Measurements from ENCODE around the gene WFDC1. TPM values are rescaled to one million over a fixed set of nuclear protein-coding genes. Genes with fewer than 3 reads are reported as not detected.

Gene WFDC1
- total RNA-seq, 1 donor from 2014 or later = not detected

DNA sequence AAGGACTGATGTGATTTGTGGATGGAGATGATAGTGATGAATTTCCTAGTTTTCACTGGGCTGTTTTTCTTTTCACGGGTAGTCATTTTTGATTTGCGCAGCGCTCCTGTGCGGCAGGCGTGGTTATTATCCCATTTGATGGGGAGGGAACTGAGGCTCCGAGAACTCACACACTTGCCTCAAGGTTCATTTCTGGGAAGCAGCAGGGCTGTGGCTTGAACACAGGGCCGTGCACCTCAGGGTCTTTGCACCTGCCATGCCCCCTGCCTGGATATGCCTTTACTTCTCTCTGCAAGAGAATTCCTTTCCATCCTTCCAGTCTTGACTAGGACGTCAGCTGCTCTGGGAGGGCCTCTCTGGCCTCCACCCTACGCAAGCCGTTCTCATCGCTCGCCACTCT lies 16.3 kb upstream of the WFDC1 start:
- Mint-ChIP-seq H3K4me1 (ENCODE audit: low read depth) (no peaks in the 10 kb centered on the region), H3K27ac (no peak overlapping the region), H3K36me3 (ENCODE audit: low read depth) (no peaks in the 10 kb centered on the region), H3K27me3 (ENCODE audit: insufficient read depth) (no peaks in the 10 kb centered on the region), H3K9me3 (no peaks in the 10 kb centered on the region), H3K4me3 (no peak overlapping the region)
- DNase-seq (ENCODE audit: low spot score) = no peak
- intact Hi-C loops (cut with micrococcal nuclease) = loop anchor here (10.0 kb wide), 2 partner anchors 456 to 676 kb away; no protein-coding TSS in a partner anchor

DNA sequence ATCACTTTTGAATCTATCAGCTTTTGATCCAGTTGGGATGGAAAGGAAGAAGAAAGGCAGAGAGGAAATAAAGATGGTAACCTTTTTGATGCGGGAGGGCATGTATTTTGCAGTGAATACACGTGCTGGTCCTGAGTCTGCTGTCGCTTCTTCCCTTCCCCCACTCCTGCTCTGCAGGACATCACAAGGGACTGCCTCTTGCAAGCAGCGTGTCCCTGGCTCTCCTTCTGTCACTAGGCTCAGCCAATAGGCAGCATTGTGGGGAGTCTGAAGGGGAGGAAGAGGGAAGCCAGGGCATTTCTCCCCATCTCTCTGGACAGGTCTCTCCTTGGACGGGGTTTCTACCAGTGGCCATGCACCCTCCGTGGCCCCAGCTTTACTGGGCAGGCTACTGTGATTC lies 15.7 kb upstream of the WFDC1 start:
- Mint-ChIP-seq H3K27ac (no peak overlapping the region), H3K4me3 (no peak overlapping the region), H3K27me3 (ENCODE audit: insufficient read depth) (no peaks in the 10 kb centered on the region), H3K9me3 (no peaks in the 10 kb centered on the region), H3K36me3 (ENCODE audit: low read depth) (no peaks in the 10 kb centered on the region), H3K4me1 (ENCODE audit: low read depth) (no peaks in the 10 kb centered on the region)
- intact Hi-C loops (cut with micrococcal nuclease) = loop anchor here (10.0 kb wide), 2 partner anchors 456 to 676 kb away; no protein-coding TSS in a partner anchor
- no peak for DNase-seq (ENCODE audit: low spot score)

DNA sequence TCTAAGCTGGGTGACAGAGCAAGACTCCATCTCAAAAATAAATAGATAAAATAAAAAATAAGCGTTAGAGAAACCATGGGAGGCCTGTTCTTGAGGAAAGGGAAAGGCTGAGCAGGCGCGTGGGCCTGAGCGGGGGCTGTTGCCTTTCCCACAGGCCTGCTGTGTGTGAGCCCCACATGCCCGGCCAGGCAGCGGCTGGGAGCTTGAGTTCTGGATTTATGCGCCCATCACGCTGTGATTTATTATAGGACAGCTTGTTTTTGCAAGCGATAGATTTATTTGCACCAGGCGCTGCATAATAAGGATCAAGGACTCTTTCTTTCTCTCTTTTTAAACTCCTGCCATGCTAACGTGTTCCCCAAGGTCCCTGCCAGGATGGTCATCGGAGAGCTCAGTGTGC lies 14.8 kb upstream of the WFDC1 start:
- no peaks in the 10 kb centered on the region for H3K4me1 Mint-ChIP-seq (ENCODE audit: low read depth)
- intact Hi-C loops (cut with micrococcal nuclease) = loop anchor here (10.0 kb wide), 2 partner anchors 455 to 675 kb away; no protein-coding TSS in a partner anchor
- H3K4me3 Mint-ChIP-seq = no peak overlapping the region
- no peaks in the 10 kb centered on the region for H3K9me3 Mint-ChIP-seq
- no peak overlapping the region for H3K27ac Mint-ChIP-seq
- no peaks in the 10 kb centered on the region for H3K27me3 Mint-ChIP-seq (ENCODE audit: insufficient read depth)
- no peak for DNase-seq (ENCODE audit: low spot score)
- H3K36me3 Mint-ChIP-seq (ENCODE audit: low read depth) = no peaks in the 10 kb centered on the region

DNA sequence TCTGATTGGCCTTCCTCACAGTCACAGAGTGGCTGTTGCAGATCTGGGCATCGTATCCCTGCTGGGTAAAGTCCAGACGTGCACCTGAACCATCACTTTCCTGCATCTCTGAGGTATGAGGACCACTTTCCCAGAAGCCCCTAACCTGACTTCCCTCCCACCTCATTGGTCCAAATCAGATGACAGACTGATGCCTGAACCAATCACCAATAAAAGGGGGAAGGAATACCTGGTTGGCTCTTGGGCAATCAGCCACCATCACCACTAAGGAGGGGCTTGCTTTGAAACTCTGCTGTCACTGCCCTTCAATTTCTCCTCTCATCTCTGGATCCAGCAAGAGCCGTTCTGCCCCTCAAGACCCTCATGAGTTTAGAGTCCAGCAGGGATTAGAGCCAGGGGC lies 13.6 kb upstream of the WFDC1 start:
- Mint-ChIP-seq H3K9me3 (no peaks in the 10 kb centered on the region), H3K36me3 (ENCODE audit: low read depth) (no peaks in the 10 kb centered on the region), H3K27me3 (ENCODE audit: insufficient read depth) (no peaks in the 10 kb centered on the region), H3K27ac (no peak overlapping the region), H3K4me3 (no peak overlapping the region), H3K4me1 (ENCODE audit: low read depth) (no peaks in the 10 kb centered on the region)
- no peak for DNase-seq (ENCODE audit: low spot score)
- intact Hi-C loops (cut with micrococcal nuclease) = no loop called here

DNA sequence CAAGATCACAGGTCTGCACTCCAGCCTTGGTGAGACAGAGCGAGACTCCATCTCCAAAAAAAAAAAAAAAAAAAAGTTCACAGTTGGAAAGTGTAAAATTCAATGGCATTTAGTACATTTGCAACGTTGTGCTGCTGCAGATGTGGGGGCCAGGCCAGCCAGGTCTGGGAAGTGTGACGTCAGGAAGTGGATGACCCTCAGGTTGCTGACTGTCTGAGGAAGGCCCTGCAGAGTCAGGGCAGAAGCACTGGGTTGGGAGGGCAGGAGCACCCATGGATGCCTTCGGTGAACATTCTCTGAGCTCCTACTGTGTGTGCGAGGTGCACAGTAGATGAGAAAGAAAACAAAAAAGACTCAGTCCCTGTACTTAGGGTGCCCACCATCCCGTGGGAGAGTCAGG lies 12.1 kb upstream of the WFDC1 start:
- H3K36me3 Mint-ChIP-seq (ENCODE audit: low read depth) = no peaks in the 10 kb centered on the region
- no peaks in the 10 kb centered on the region for H3K9me3 Mint-ChIP-seq
- no peaks in the 10 kb centered on the region for H3K4me1 Mint-ChIP-seq (ENCODE audit: low read depth)
- no peak for DNase-seq (ENCODE audit: low spot score)
- H3K27ac Mint-ChIP-seq = no peak overlapping the region
- H3K4me3 Mint-ChIP-seq = no peak overlapping the region
- no peaks in the 10 kb centered on the region for H3K27me3 Mint-ChIP-seq (ENCODE audit: insufficient read depth)
- intact Hi-C loops (cut with micrococcal nuclease) = no loop called here

DNA sequence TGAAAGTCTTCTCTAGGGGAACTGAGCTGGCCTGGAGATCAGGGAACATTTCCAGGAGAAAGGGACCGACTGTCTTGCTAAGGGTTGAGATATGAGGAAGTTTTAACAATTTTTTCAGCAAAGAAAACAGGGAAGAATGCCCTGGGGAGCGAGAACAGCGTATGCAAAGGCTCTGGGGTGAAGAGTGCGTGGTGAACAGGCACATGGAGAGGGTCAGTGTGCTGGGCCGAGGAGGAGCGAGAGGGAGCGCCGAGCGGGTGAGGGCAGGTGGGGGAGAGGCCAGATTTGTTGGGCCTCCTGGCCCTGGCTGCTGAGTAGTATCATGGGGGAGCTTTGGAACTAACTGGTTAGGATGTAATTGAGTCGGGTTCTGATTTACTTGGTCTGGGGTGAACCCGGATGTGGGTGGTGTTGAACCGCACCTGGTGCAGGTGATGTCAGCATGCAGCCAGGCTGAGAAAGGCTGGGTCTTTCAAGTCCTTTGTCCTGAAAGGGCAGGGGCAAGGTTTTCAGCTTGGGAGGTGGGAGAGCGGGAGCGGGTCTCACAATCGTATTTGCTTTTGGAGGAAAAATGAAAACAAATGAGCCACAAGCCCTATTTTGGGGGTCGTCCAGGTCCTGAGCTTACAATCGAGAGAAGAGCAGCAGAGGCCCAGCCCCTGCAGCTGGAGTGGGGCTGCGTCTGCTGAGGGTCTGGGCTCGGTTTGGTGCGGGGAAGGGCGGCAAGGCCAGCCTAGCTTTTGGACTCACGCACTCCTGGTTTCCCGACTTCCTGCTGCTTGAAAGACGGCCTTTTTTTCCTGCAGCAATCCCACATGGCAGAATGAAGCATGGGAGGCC lies 11.1 kb upstream of the WFDC1 start:
- H3K27me3 Mint-ChIP-seq (ENCODE audit: insufficient read depth) = peaks cover 5% of the 10 kb centered on the region
- intact Hi-C loops (cut with micrococcal nuclease) = no loop called here

DNA sequence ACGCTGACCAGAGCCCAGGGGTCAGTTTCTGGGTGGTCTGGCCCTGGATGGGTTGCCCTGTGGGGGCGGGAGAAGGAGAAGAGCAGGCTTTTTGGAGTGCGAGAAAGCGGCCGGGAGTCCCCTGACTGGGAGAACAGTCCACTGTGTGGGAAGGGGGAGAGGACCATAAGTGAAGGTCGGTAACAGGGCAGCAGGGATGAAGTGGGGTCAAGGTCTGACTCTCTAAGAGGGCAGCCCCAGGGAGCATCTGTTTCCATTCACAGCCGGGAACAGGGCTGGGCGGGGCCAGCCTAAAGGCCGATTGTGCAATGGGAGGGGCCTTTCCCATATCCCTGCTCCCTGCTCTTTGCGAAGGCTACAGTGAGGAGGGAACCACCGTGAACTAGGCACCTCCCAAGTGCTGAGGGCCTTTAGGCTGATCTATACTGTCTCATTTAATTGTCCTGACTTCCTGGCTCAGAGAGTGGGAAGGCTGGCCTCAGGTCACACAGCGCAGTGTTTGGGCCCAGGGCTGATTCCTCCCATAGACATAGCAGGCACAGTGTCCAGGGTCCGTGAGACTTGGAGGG lies 10.4 kb upstream of the WFDC1 start:
- peaks cover 7% of the 10 kb centered on the region for H3K27me3 Mint-ChIP-seq (ENCODE audit: insufficient read depth)
- no peaks in the 10 kb centered on the region for H3K36me3 Mint-ChIP-seq (ENCODE audit: low read depth)
- no peak for DNase-seq (ENCODE audit: low spot score)
- no peak overlapping the region for H3K4me3 Mint-ChIP-seq
- no peaks in the 10 kb centered on the region for H3K9me3 Mint-ChIP-seq
- H3K27ac Mint-ChIP-seq = no peak overlapping the region
- intact Hi-C loops (cut with micrococcal nuclease) = no loop called here
- no peaks in the 10 kb centered on the region for H3K4me1 Mint-ChIP-seq (ENCODE audit: low read depth)

More for the DNA sequence above, 11.1 kb upstream of the WFDC1 start:
- Mint-ChIP-seq H3K9me3 (no peaks in the 10 kb centered on the region), H3K4me1 (ENCODE audit: low read depth) (no peaks in the 10 kb centered on the region), H3K27ac (no peak overlapping the region), H3K36me3 (ENCODE audit: low read depth) (no peaks in the 10 kb centered on the region), H3K4me3 (no peak overlapping the region)
- no peak for DNase-seq (ENCODE audit: low spot score)

DNA sequence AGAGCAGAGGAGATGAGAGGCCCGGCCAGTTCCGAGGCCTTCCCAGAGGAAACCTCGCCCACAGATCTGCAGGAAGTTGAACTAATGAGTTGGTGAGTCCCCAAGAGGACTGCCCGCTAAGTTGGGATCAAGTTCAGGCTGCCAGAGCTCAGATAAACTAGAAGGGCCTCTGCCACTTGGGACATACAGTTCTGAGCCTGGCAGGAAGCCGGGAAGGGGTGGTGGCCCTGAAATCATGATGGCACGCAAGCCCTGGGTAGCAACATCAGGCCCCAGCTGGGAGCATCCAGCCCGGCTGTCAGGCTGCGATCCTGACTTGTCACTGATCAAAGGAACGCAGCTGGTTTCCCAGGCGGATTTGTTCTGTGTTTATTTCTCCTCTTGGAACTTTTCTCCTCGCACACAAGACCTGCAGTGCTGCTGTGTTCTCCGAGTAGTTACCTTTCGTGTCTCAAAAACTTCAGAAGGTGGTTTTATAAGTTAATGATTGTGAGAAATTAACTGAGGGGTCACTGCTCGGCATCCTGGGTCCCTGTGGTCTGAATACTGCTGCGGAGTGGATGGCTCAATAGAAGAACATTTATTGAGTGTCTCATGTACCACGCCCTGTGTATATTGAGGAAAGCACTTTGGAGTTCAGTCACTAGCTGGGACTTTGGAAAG lies 8.0 kb upstream of the WFDC1 start:
- H3K27ac Mint-ChIP-seq = no peak overlapping the region
- intact Hi-C loops (cut with micrococcal nuclease) = no loop called here

DNA sequence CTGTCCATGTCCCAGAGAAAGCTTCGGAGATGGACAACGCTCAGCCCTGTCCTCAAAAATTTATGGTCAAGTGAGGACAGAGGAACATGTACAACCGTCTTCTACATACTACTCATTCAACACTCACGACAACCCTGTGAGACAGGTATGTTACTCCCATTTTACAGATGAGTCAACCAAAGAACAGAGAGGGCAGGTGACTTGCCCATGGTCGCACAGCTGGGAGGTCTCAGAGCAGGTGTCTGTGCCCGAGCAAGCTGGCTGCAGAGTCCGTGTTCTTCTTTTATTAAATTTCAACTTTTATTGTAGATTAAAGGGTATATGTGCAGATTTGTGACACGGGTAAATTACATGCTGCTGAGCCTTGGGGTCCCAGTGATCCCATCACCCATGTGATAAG lies 5.8 kb upstream of the WFDC1 start:
- DNase-seq (ENCODE audit: low spot score) = no peak
- H3K27ac Mint-ChIP-seq = no peak overlapping the region
- peaks cover 27% of the 10 kb centered on the region for H3K27me3 Mint-ChIP-seq (ENCODE audit: insufficient read depth)
- no peak overlapping the region for H3K4me3 Mint-ChIP-seq
- no peaks in the 10 kb centered on the region for H3K9me3 Mint-ChIP-seq
- peaks cover 5% of the 10 kb centered on the region for H3K4me1 Mint-ChIP-seq (ENCODE audit: low read depth)
- intact Hi-C loops (cut with micrococcal nuclease) = no loop called here
- H3K36me3 Mint-ChIP-seq (ENCODE audit: low read depth) = no peaks in the 10 kb centered on the region

More for the DNA sequence above, 8.0 kb upstream of the WFDC1 start:
- H3K27me3 Mint-ChIP-seq (ENCODE audit: insufficient read depth) = peaks cover 10% of the 10 kb centered on the region
- H3K4me1 Mint-ChIP-seq (ENCODE audit: low read depth) = peaks cover 2% of the 10 kb centered on the region
- H3K36me3 Mint-ChIP-seq (ENCODE audit: low read depth) = no peaks in the 10 kb centered on the region
- H3K4me3 Mint-ChIP-seq = no peak overlapping the region
- H3K9me3 Mint-ChIP-seq = no peaks in the 10 kb centered on the region
- DNase-seq (ENCODE audit: low spot score) = no peak

DNA sequence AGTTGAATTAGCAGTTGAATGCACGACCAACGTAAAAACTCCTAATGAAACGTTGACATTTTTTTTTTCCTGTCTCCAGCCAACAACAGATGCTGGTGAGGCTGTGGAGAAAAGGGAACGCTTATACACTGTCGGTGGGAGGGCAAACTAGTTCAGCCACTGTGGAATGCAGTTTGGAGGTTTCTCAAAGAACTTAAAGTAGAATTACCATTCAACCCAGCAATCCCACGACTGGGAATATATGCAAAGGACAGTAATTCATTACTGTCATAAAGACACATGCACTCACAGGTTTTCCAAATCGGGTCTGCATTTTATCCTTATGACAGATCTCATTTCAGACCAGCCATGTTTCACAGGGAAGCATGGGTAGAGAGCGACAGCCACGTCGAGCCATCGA lies 3.5 kb upstream of the WFDC1 start:
- intact Hi-C loops (cut with micrococcal nuclease) = no loop called here
- Mint-ChIP-seq H3K27ac (no peak overlapping the region), H3K9me3 (no peaks in the 10 kb centered on the region), H3K4me3 (no peak overlapping the region), H3K36me3 (ENCODE audit: low read depth) (no peaks in the 10 kb centered on the region), H3K4me1 (ENCODE audit: low read depth) (peaks cover 5% of the 10 kb centered on the region), H3K27me3 (ENCODE audit: insufficient read depth) (peaks cover 49% of the 10 kb centered on the region)
- DNase-seq (ENCODE audit: low spot score) = no peak

DNA sequence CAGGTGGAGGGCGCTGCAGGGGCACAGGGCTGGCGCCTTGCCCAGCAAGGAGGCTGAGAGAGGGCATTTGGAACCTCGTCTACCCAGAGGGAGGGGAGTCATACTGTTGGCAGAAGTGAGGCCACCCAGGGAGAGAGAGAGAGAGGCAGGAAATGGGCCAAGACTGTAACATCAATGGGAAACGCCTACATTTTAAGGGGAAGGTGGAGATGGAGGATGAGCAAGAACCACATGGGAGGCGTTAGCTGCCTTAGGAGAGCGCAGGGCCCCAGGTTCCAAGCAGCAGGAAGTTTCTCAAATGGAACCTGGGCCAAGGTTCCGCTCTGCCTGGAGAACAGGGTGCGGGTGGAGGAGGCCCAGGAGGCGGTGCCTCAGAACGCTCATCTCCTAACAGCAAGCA lies 2.7 kb upstream of the WFDC1 start:
- peaks cover 54% of the 10 kb centered on the region for H3K27me3 Mint-ChIP-seq (ENCODE audit: insufficient read depth)
- no peak for DNase-seq (ENCODE audit: low spot score)
- H3K27ac Mint-ChIP-seq = no peak overlapping the region
- H3K9me3 Mint-ChIP-seq = no peaks in the 10 kb centered on the region
- intact Hi-C loops (cut with micrococcal nuclease) = no loop called here
- H3K36me3 Mint-ChIP-seq (ENCODE audit: low read depth) = no peaks in the 10 kb centered on the region
- no peak overlapping the region for H3K4me3 Mint-ChIP-seq
- peaks cover 5% of the 10 kb centered on the region for H3K4me1 Mint-ChIP-seq (ENCODE audit: low read depth)

DNA sequence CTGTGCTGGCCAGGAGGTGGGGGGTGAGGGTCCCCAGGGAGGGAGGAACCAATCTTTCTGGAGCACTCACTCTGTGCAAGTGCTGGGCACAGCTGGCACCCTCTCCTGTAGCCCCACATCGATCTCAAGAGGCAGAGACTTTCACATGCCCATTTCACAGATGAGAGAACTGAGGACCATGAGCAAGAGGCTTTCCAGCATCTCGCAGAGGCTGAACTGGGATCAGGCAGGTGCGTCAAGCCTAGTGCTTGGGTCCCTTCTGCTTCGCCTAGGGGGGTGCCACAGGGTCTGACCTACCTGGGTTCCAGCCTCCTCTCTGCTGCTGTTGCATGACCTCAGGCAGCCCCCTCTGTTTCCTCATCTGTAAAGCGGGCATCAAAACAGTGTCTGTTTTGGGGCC lies 1.3 kb upstream of the WFDC1 start:
- H3K4me1 Mint-ChIP-seq (ENCODE audit: low read depth) = peaks cover 5% of the 10 kb centered on the region
- no peaks in the 10 kb centered on the region for H3K9me3 Mint-ChIP-seq
- peaks cover 50% of the 10 kb centered on the region for H3K27me3 Mint-ChIP-seq (ENCODE audit: insufficient read depth)
- no peaks in the 10 kb centered on the region for H3K36me3 Mint-ChIP-seq (ENCODE audit: low read depth)
- no peak overlapping the region for H3K4me3 Mint-ChIP-seq
- intact Hi-C loops (cut with micrococcal nuclease) = no loop called here
- no peak for DNase-seq (ENCODE audit: low spot score)
- no peak overlapping the region for H3K27ac Mint-ChIP-seq

DNA sequence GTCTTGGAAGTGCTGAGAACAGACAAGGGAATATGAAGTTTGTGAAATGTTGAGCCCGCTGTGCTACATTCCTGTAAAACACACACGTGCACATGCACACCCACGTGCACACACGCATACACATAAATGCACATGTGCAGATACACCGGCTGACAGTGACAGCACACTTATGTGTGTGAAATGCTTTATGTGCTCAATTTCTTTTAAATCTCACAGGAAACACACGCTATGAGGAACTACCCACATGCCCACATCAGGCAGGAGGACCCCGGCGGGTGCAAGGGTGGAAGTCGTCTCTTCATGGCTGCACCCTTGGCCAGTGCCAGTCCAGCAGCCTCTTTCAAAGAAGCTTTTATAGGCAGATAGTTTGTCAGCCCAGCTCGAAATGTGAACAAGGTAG lies 561 bp upstream of the WFDC1 start:
- Mint-ChIP-seq H3K4me1 (ENCODE audit: low read depth) (peaks cover 5% of the 10 kb centered on the region), H3K27ac (no peak overlapping the region), H3K4me3 (no peak overlapping the region), H3K9me3 (no peaks in the 10 kb centered on the region), H3K36me3 (ENCODE audit: low read depth) (no peaks in the 10 kb centered on the region), H3K27me3 (ENCODE audit: insufficient read depth) (peaks cover 47% of the 10 kb centered on the region)
- no peak for DNase-seq (ENCODE audit: low spot score)
- intact Hi-C loops (cut with micrococcal nuclease) = no loop called here
